Mucosa of gallbladder (tissue), 1 donor: Measurements from ENCODE around the gene NCOA3. TPM values are rescaled to one million over a fixed set of nuclear protein-coding genes. Genes with fewer than 3 reads are reported as not detected.
"Not testable (repeated sequence)": the region's sequence is repeated elsewhere in the genome, so short reads cannot be mapped to it uniquely, and the experiment has no call there.

Experiments used
- DNase-seq: peaks from one replicate; pipeline ENCODE4 v3.0.0-alpha.2; 2020; ENCODE audit warnings: low spot score
- total RNA-seq: library from RNA; stranded (reverse); gene quantifications from one replicate; pipeline ENCODE4 v1.2.1, GENCODE V29; 2021
- donor health status: DM: no; HTN: no; CAD: no.

Gene NCOA3
- total RNA-seq, 1 donor from 2014 or later: 30.9 TPM

DNA sequence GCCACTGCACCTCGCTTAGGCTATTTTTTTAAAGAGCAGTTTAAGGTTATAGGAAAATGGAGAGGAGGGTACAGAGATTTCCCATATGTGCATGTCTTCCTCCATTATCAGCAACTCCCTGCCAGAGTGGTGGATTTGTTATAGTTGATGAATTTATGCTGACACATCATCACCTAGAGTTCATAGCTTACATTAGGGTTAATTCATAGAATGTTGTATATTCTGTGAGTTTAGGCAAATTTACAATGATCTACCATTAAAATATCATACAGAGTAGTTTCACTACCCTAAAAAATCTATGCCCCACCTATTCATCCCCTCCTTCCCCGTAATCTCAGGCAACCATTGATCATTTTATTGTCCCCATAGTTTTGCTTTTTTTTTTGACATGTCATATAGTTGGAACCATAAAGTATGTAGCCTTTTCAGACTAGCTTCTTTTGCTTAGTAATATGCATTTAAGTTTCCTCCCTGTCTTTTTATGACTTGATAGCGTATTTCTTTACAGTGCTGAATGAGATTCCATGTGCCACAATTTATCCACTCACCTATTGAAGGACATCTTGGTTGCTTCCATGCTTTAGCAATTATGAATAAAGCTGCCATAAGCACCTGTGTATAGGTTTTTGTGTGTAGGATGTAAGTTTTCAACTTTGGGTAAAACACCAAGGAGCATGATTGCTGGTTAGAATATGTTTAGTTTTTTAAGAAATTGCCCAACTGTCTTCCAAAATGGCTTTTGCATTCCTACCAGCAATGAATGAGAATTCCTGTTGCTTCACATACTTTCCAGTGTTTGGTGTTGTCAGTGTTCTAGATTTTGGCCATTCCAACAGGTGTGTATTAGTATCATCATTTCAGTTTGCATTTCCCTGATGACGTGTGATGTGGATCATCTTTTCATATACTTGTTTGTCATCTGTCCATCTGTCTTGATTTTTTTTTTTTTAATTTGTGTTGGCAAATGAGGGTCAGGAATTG lies 60.2 kb downstream of the NCOA3 start:
- DNase-seq: no peak

- no peak for DNase-seq
These were observed 64.6 kb downstream of the NCOA3 start for GRCh38 chr20:47566269-47566668.

- DNase-seq: peak; percentile 65
These were observed 66.3 kb downstream of the NCOA3 start for GRCh38 chr20:47568019-47568418.

DNA sequence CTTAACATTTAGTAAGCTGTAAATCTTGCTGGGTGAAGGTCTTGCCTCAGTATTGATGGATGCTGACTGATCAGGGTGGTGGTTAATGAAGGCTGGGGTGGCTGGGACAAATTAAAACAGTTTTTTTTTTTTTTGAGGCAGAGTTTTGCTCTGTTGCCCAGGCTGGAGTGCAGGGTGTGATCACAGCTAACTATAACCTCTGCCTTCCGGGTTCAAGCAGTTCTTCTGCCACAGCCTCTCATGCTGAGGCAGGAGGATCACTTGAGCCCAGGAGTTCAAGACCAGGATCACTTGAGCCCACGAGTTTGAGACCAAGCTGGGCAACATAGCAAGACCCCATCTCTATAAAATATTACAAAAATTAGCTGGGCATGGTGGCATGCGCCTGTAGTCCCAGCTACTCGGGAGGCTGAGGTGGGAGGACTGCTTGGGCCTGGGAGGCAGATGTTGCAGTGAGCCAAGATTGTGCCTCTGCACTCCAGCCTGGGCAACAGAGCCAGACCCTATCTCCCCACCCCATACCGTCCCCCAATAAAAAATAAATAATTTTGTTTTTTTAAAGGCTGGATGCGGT lies 67.2 kb downstream of the NCOA3 start:
- DNase-seq: no peak

DNA sequence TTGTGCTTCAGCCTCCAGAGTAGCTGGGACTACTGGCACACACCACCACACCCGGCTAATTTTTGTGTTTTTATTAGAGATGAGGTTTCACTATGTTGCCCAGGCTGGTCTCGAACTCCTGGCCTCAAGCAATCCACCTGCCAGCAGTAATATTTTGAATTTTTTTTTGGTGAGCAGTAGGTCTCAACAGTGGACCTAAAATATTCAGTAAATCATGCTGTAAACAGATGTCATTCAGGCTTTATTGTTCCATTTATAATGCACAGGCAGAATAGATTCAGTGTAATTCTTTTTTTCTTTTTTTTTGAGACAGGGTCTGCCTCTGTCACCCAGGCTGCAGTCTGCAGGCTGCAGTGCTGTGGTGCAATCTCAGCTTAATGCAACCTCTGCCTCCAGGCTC lies 69.7 kb downstream of the NCOA3 start:
- no peak for DNase-seq

- DNase-seq: no peak
These were observed 70.5 kb downstream of the NCOA3 start for GRCh38 chr20:47572105-47572729.

GRCh38 chr20:47573559-47573958 lies 71.9 kb downstream of the NCOA3 start:
- DNase-seq: no peak

DNA sequence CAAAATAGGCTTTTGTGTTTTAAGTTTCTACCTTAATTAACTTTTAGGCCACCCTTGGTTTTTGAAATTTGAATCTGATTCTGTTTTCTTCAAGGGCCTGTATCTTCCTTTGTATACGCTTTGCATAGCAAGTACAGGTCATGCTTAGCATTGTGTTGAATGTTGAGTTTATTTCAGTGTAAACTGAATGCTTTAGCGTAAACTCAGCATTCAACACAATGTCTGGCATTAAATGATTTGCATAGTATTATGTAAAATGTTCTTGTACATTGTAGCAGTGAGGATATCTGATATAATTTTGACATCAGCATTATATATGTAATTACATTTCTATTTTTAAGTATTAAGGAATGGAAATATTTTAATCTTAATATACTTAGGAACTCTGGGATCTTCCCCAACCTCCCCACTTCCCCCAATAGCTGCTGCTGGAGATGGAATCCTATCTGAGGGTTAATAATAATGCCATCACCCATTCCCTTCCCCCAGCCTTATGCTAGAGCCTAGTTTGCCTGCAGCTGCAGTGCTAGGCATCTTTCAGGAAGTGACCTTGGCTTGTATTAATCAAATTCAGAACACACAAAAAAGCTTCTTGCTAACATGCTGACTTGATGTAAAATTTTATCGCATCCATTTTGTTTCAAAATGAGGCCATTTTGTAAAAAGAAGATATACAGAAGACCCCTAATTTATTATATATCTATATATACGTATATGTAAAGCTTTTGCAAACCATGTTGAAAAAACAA lies 73.1 kb downstream of the NCOA3 start:
- no peak for DNase-seq

DNA sequence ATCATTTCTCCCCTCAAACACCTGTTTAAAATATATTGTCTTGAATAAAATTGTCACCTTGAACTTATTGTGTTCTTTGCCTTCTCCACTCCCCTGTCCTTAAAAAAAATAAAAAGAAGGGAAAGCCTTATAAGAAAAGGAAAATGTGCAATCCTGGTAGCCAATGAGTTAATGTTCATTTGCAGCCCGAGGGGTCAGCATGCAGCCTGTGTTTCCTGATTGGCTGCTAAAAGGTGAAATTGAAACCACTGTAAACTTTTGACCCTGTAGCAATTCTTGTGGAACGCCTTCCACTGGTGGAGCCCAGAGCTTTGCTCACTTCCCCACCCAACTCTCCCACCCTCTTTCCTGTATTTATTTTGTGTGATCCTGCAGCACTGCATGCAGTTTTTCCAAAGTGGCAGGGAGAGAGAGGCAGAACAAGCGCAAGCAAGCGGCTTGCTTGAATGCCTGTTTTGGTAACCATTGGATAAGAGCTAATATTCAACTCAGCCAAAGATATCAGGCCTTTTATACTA lies 74.9 kb downstream of the NCOA3 start:
- peak; percentile 65 for DNase-seq

GRCh38 chr20:47577314-47577713 lies 75.6 kb downstream of the NCOA3 start:
- DNase-seq: no peak

DNA sequence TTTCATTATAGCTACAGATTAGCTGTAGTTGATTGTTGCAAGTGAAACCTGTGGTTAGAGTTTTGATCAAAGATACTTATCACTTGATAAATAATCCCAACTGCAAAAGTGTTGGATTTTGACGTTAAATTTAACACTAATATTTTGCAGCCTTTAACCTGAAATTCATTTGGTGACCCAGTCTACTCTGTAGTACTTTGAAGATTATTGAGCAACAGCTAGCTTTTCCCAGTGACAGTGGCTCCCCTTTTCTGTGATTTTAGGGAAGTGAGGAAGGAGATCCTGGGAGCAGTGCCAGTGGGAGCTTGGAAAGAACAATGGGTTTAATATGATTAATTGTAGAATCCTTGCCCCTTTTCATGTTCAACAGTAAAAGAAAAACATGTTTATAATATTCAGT lies 76.9 kb downstream of the NCOA3 start:
- no peak for DNase-seq

GRCh38 chr20:47580686-47581085 lies 79.0 kb downstream of the NCOA3 start:
- not testable (repeated sequence) for DNase-seq

- DNase-seq: no peak
These were observed 79.4 kb downstream of the NCOA3 start for GRCh38 chr20:47581090-47581489.

DNA sequence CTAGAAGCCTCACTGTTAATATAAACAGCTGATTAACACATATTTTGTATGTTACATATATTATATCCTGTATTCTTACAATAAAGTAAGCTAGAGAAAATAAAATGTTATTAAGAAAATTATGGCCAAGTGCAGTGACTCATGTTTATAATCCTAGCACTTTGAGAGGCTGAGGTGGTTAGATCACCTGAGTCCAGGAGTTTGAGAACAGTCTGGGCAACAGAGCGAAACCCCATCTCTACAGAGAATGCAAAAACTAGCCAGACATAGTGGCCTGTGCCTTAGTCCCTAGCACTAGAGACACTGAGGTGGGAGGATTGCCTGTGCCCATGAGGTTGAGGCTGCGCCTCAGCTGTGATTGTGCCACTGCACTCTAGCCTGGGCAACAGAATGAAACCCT lies 81.9 kb downstream of the NCOA3 start:
- DNase-seq: no peak

DNA sequence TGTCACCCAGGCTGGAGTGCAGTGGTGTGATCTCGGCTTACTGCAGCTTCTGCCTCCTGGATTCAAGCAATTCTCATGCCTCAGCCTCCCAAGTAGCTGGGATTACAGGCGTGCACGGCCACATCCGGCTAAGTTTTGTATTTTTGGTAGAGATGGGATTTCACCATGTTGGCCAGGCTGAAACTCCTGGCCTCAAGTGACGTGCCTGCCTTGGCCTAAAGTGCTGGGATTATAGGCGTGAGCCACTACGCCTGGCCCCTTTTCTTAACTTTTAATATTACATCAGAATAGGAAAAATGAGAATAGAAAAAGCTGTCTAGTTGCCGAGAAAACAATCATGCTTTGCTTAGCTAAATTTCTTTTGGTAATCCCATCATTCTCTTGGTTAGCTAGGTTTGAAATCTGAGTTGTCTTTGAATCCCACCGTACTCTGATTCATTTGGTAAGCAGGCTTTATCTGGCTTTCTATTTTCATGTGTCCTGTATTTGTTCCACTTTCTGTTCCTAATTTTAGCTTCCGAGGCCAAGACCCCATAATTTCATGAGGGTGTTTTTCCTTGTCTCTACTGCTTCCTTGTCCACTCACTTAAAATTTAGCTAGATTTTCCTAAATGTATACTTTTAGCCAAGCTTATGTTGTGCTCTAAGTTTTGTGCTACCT lies 83.5 kb downstream of the NCOA3 start:
- no peak for DNase-seq

DNA sequence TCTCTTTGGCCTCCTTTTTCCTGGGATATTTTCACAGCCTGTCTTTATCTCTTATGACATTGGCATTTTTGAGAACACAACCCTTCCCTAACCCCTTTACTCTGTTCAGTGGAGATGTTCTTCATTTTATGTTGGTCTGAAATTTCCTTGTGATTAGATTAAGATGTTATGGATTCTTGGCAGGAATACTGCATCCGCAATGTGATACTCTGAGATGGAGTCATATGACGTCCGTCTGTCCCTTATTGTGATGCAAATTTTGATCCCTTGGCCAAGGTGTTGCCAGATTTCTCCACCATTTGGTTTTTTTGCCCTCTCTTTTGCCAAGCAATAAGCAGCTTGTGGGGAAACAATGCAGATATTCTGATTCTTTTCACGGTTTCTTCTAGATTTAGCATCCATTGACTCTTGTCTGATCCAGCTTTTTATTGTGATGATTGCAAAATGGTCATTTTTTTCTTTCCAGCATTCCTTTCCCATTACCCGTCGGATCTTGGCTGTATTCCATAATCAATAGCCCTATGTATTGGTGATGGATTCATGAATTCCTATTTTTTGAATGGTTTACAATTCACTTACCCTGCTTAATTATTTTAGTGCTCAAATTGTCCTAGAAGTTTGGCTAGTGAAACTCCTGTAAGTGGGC lies 85.1 kb downstream of the NCOA3 start:
- DNase-seq: no peak

- no peak for DNase-seq
These were observed 86.5 kb downstream of the NCOA3 start for GRCh38 chr20:47588158-47588557.

- no peak for DNase-seq
These were observed 89.5 kb downstream of the NCOA3 start for GRCh38 chr20:47591231-47591630.

- no peak for DNase-seq
These were observed 92.5 kb downstream of the NCOA3 start for GRCh38 chr20:47594157-47594556.

- DNase-seq: not testable (repeated sequence)
These were observed 93.5 kb downstream of the NCOA3 start for GRCh38 chr20:47595138-47595537.
